Inflammatory macrophage treated with lipopolysaccharide for 1 hour (primary cell): ENCODE data around the gene RSBN1.
A peak's percentile ranks its signal among the peaks of the same experiment; 100 is the strongest.

Source experiments
- DNase-seq, 2 donors: peaks; one replicate each; pipeline ENCODE4 v3.0.0-alpha.2; 2020 to 2022

Gene RSBN1

DNA sequence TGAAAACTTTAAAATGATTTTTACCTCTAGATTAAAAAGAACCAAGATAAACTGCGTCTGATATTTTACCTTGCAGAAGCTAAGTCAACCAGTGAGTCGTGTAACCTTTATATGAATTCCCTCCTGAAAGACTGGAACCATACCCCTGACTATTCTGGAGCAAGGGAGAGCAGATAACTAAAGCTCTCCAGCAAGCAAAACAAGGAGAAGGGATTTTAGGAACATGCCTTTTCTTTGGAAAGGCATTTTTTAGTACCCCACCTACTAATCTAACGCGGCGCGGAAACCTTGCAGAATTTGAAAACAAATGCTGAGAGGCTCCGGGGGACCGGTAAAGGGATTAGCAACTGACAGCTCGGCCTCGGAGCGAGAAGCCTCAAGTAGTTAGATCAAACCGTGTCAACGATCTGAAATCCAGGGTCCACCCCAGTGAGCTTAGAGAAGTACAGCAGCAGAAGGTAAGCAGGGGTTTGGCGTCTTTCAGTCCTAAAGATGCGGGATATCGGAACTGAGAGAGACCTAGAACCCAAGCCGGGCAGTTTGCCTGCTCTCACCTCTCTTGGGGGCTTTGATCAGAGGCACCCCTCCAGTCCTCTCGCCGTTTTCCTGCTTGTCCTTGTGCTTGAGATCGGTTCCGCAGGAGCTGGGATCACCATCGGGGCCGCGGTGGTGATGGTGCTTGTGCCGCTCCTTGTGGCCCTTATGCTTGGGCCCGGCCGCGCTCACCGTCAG is 954 bp downstream of the RSBN1 start:
- DNase-seq = peak in 1 of 2 donors; percentile 7

GRCh38 chr1:113809670-113810602 is 2.3 kb downstream of the RSBN1 start:
- DNase-seq = peak; percentile 12 to 22

DNA sequence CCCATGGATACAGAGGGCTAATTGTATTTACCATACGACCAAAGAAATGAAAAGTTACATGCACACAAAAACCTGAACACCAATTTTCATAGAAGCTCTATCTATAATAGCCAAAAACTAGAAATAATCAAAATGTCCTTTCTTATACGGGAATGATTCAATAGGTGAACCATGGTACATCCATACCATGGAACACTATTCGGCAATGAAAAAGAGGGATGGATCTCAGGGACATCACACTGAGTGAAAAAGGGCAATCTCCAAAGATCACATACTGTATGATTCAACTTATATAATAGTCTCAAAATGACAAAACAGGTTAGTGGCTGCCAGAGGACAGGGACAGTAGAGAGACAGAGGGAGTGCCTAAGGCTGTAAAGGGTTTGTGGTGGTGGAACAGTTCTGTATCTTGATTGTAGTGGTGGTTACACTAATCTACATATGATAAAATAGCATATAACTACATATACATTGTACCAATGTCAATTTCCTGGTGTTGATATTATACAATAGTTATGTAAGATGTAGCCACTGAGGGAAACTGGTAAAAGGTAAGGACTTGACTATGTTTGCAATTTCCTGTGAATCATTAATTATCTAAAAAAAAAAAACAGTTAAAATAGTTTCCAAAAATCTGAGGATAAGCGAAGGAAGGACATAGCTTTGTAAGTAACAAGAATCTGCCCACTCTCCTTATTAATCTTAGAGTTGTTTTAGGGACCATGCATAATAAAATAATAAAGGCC is 3.7 kb downstream of the RSBN1 start:
- no peak for DNase-seq

DNA sequence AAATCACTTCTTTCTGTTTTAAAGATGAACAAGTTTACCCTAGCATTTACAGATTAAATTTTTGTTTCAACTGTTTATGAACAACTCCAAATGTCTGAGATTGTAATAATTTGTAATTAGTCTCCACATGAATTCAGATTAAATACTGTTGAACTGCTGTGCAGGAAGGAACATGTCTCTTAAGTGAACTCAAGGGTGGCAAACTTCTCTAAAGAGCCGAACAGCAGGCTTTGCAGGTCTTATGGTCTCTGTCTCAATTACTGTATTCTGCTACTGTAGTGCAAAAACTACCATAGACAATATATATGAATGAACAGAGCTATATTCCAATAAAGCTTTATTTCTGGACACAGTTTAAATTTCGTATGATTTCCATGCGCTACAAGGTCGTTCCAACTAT is 6.6 kb downstream of the RSBN1 start:
- DNase-seq = no peak

DNA sequence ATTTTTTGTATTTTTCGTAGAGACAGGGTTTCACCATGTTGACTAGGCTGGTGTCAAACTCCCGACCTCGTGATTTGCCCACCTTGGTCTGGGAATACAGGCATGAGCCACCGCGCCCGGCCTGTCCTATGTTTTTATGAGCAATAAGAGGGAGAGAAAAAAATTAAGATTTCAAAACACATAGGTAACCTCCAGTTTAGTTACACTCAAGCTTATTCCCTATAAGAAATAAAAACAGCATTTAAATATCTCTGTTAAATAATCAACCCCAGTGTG is 7.1 kb downstream of the RSBN1 start:
- no peak for DNase-seq

DNA sequence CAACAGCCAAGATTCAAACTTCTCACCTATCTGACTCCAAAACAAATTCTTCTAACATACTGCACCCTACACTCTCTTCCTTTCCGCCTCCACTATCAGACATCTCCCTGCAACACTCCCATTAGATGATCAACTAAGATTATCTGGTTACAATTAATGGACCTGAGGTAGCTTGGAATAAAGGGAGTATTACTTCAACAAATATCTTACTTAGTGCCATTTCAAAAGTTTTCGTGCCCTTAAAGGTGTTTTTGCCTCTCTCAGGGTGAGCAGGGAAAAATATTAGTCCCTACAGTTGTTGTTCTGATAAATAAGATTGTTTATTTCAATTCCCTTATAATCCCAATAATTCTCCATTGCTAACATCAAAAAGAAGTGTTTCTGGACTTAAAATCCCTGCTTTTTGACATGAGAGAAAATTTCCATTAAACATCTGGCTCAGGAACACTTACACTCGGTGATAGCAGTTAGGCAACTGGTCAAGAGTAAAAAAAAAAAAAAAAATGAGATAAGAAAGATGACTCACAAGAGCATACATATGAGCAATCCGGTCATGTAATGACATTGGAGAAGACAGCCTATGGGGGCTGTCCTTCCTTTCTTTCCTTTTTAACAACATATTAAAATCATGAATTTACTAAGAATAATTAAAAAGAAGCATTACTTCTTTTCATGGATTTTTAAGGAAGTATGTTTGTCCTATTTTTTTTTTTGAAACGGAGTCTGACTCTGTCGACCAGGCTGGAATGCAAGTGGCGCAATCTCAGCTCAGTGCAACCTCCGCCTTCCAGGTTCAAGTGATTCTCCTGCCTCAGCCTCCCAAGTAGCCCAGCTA is 7.6 kb downstream of the RSBN1 start:
- peak; percentile 58 to 74 for DNase-seq

DNA sequence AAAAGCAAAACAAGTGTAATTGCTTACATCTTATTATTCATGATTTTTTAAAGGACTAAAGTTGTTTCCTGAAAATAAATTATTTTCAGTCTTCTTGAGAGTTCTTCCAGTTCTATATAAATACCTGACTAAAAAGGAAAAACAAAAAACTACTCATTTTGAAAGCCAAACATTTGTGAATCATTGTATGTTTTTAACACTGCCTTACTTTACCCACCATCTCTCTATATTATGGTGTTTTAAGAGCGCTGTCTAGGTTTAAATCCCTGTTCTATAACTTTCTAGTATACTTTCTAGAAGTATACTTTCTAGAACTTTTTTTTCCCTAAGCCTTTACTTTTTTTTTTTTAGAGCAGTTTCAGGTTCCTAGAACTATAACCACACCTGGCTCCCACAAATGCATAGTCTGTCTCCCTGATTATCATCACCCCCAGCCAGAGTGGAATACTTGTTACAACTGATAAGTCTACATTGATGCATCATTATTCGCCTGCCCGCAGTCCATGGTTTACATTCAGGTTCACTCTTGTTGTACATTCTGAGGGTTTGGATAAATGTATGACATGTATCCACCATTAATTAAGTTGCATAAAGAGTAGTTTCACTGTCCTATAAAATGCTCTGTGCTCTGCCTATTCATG is 9.8 kb downstream of the RSBN1 start:
- no peak for DNase-seq

GRCh38 chr1:113800487-113800886 is 11.8 kb downstream of the RSBN1 start:
- no peak for DNase-seq

DNA sequence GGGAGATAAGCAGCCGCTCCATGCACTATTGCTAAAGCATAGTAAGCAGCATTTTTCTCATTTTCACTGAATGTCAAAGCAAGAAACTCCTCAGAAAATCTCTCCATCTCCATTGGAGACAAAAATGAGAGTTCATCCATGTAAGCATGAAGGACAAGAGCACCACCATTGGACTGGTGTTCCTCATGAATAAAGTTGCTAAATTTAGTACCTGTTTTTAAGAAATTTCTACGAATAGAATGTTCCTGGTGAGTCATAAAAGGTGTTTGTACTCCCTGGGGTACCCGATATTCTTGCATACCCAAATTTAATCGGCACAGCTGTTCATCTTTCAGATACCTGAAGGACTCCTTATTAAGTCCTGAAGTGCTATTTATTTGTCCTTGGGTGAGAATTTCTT is 14.8 kb downstream of the RSBN1 start:
- DNase-seq = no peak

- no peak for DNase-seq
These were observed 18.1 kb downstream of the RSBN1 start for GRCh38 chr1:113793878-113794834.

DNA sequence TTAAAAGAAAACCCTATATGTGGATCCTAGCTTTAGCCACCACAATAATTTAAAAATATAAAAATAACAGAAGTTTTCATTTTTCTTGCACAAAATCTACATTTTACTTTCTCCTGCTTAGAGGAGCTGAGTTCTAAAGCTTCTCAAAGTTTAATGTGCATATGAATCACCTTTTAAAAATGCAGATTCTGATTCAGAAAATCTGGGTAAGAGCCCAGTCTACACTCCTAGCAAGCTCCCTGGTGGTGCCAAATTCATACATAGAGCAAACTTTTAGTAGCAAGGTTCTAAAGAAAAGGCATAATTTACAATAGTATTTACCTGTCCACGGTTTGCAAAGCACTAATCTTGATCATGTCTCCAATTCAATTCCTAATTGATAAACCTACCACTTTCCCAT is 19.3 kb downstream of the RSBN1 start:
- no peak for DNase-seq

DNA sequence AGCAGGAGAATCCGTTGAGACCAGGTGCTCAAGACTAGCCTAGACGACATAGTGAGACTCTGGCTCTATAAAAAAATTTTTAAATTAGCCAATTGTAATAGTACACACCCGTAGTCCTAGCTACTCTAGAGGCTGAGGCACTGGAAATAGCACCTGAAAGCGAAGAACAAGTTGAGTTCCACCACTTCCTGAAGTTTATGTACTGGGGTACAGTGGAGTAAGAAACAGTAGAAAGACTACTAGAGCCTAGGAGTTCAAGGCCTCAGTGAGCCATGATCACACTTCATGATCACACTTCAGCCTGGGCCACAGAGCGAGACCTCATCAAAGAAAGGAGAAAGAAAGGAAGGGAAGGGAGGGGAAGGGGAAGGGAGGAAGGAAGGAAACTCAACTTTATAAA is 19.8 kb downstream of the RSBN1 start:
- DNase-seq = no peak

GRCh38 chr1:113788802-113789201 is 23.5 kb downstream of the RSBN1 start:
- no peak for DNase-seq

DNA sequence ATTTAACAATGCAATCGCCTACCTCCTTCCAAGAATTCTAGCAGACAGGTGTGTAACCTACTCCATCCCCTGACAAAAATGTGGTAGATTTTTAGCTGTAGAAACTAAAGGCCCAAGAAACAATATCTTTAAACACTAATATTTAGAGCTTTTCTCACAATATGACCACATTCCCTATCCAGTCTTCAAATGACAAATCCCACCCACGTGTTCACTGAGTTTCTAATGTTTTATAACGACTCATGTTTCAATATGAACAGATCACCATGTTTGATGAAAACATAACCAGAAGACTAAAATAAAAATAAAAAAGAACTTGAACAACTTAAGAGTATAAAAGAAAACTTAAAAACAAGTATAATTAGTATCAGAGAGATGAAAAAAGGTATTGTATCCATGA is 24.6 kb downstream of the RSBN1 start:
- DNase-seq = no peak

DNA sequence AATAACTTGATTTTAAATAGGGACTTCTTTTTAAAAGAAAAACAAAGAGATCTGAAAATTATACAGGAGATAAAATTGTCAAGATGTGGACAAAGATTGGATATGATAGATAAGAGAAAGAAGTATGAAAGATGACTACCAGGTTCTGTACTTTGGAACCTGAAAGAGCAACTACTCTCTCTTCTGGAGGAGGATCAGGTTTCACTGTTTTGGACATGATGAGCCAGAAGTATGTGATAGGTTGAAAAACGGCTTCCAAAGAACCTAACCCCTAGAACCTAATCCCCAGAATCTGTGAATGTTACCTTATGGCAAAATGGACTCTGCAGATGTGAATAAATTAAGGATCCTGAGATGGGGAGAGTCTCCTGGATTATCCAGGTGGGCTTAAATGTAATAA is 26.2 kb downstream of the RSBN1 start:
- no peak for DNase-seq

- peak in 1 of 2 donors; percentile 31 for DNase-seq
These were observed 28.0 kb downstream of the RSBN1 start for GRCh38 chr1:113784104-113784779.

DNA sequence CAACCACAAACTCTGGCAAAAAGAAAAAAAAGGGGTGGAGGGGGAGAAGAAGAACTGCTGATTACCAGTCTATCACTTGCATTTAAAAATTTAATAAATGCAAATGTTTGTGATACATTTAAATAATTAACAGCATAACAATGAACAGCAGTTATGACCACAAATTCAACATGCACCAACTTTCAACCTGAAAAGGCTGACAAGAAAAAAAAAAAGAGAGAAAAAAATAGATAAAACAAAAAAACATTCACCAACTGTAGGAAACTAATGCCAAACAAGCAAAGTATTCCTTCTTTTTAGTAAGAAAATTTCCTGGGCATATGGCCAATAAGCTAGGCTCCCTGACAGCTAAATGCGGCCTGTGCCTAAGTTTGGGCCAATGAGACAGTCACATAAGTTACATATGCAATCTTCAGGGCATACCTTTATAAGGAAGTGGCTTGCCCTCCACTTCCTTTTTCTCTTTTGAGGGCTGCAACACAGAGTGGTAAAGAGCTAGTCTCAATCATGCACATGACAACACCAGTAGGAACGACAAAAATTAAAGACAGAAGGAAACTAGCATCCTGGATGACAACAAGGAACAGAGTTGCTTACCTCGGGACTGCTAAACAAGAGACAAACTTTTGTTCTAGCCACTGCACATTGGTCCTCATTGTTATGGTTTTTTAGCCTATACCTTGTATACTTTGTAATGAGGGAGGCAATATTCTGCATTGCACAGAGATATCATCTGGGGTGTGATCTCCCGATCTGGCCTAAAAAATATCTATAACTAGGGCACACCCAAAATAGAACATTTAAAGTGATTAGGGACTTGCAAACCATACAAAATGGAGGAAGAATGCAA is 28.8 kb downstream of the RSBN1 start:
- DNase-seq = peak; percentile 66 to 77

- DNase-seq = peak; percentile 24 to 33
These were observed 29.9 kb downstream of the RSBN1 start for GRCh38 chr1:113782406-113782805.

DNA sequence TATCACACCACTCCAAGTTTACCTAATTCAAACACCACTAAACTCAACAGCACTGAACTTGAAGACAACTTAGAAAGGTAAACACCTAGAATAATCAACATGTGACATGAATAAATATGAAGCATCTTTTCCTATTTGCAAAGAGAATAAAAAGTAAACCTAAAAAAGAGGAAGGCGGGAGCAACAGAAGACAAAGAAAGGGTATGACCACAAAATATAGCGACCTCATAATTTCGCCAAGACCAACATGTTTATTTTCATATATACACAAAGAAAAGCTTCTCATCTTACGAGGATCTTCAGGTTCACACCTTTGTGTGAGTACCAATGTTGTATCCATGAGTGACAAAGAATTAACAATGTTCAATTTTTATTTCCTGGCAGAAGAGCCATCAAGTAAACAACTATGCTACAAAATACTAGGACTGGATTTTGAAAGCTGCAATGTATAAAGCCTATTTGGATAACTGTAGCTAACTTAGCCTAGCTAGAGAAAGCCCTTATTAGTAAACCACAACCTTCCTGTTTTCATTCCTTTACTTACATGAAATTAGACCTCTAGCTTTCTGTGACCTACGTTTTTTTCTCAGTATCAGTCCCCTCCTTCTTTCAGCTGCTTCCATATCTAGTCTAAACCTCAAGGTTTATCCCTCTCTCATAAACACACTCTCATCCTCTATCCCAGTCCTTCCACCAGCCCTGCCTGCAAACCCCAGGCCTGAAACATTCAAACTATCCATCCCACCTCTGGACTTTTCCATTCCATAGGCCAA is 31.7 kb downstream of the RSBN1 start:
- DNase-seq = no peak
